AG09319 (cell line): ENCODE results near the gene ZC3H7B.

ENCODE experiments used
- DNase-seq: peaks from one replicate; pipeline ENCODE4 v3.0.0-alpha.2; 2010; ENCODE audit warnings: low read depth; ENCODE audit errors: extremely low read depth
- TF ChIP-seq, protein P1 (sequence below): IDR thresholded peaks from 2 replicates; pipeline ENCODE4 v1.5.1; 2011; ENCODE audit warnings: low read depth, mild to moderate bottlenecking, inconsistent platforms, low read length, moderate library complexity

Gene ZC3H7B

DNA sequence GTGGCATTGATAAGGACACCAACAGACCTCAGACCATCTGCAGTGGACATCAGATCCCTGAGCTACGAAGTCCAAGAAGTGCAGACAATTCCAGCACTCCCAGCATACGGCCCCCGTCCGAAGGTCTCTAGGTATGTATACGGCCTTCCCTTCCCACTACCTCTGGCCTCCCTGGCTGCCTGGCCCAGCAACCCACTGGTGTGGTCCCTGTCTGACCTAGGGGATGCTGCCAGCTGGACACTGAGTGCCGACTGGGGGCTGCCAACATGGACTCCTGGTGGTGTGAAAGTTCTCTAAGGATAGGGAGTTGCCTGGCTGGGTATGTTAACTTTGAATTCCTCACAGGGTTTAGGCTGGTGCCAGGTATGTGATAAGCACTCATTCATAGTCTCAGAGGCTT lies 62.9 kb downstream of the ZC3H7B start:
- TF ChIP-seq, protein P1, sequence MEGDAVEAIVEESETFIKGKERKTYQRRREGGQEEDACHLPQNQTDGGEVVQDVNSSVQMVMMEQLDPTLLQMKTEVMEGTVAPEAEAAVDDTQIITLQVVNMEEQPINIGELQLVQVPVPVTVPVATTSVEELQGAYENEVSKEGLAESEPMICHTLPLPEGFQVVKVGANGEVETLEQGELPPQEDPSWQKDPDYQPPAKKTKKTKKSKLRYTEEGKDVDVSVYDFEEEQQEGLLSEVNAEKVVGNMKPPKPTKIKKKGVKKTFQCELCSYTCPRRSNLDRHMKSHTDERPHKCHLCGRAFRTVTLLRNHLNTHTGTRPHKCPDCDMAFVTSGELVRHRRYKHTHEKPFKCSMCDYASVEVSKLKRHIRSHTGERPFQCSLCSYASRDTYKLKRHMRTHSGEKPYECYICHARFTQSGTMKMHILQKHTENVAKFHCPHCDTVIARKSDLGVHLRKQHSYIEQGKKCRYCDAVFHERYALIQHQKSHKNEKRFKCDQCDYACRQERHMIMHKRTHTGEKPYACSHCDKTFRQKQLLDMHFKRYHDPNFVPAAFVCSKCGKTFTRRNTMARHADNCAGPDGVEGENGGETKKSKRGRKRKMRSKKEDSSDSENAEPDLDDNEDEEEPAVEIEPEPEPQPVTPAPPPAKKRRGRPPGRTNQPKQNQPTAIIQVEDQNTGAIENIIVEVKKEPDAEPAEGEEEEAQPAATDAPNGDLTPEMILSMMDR = no peak
- no peak for DNase-seq

- no peak for DNase-seq
- TF ChIP-seq, protein P1 = no peak
These were observed 63.6 kb downstream of the ZC3H7B start for GRCh38 chr22:41364955-41365354.

DNA sequence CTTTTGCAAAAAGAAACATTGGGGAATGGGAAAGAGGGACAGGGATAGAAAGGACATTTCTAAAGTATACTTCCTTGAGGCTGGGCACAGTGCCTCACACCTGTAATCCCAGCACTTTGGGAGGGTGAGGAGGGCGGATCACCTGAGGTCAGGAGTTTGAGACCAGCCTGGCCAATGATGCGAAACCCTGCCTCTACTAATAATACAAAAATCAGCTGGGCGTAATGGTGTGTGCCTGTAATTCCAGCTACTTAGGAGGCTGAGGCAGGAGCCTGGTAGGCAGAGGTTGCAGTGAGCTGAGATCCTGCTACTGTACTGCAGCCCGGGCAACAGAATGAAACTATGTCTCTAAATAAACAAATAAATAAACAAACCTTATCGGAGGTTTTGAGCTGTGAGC lies 64.1 kb downstream of the ZC3H7B start:
- no peak for DNase-seq
- TF ChIP-seq, protein P1 = no peak

GRCh38 chr22:41366323-41367029 lies 65.2 kb downstream of the ZC3H7B start:
- TF ChIP-seq, protein P1 = no peak
- DNase-seq = no peak

DNA sequence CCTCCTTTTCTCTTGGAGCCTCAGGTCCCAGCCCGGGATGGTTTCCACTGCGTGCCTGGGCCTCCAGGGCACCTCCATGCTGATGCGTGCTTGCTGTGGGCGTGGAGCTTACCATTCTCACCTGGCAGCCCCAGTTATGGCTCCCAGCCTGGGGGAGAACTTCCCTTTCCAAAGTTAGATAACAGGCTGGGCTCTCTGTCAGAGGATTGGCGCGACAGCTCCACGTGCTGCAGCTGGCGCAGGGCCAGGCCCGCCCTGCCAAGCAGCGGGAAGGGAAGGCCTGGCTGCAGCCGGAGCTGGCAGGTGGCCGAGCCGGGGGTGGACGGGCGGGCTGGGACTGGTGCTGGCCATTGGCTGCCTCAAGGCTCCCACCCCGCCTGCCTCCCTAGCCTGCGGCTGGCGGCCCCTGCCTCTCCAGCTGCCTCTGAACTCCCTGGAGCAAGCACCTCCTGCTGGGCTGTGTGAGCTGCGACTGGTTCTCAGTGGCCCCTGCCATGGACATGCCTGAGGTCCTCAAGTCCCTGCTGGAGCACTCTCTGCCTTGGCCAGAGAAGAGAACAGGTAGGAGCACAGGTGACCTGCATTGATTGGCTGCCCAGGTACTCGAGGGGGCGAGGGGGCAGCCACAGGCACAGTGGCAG lies 65.8 kb downstream of the ZC3H7B start:
- peak; percentile 90 for DNase-seq
- TF ChIP-seq, protein P1 = peak; percentile 40

DNA sequence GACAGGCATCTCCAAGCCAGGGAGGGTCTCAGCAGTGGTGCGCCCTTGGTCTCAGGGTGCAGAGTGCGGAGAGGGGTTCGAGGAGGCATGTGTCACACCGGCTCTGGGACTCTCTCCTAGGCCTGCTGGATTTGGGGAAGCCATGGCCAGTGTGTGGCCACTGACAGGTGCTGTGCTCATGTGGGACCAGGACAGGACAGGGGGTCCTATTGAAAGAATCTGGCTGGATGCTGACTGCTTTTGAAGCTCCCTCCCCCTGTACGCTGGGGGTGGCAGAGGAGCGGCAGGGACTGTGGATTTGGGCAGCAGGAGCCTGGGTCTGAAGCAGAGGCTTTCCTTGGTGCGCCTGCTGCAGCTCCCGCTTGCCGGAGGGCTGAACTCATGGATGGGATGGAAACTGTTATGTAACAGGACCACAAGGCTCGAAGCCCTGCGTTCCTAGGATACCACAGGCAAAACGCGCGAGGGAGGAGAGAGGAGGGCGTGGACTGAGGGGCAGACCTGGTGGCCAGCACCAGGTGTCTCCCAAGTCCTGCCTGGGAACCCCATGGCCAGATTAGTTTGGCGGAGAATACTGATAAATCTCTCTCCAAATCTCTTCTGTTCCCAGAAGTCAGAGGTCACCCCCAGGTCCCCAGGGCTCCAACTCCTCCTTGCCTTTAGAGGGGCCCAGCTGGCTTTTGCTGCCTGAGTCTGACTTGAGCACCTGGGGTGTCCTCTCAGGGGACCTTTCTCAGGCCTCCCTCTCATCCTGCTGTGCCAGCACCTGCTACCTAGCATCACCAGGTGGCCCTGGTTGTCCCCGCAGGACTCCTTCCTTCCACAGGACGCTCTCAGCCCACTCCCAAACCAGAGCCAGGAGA lies 66.6 kb downstream of the ZC3H7B start:
- DNase-seq = peak; percentile 16
- TF ChIP-seq, protein P1 = no peak
